ENCODE measurements around the gene U2SURP. TPM values are rescaled to one million over a fixed set of nuclear protein-coding genes. Genes with fewer than 3 reads are reported as not detected.
A peak's percentile ranks its signal among the peaks of the same experiment; 100 is the strongest.

U2SURP gene
- total and polyA plus RNA-seq, 4 donors = 74.0 to 121 (median 104) TPM

DNA sequence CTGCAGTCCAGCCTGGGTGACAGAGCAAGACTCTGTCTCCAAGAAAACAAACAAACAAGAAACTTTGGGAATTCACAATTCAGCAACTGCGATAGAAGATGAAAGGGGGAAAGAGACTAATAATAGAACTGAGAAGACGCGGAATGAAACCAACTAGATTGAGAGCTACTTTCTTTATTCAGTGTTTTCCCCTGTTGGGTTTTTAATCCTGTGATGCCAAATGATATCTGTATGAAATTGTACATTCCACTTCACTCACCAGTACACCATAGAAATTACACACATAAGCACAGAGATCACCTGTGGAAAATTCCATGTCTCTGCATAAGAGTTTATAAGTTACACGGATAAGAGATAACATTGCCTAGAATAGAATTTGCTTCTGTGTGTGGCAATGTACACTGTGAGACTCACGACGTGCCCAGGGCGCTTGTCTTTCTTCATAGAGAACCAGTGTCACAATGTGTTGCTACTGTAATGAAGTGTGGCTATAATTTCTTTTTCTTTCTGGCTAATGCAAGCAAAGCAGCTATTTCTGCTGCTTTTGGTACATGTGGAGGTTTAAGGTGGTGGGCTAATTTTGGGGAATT lies 100.5 kb downstream of the U2SURP start:
- no peaks in the 10 kb centered on the region for H3K4me1 ChIP-seq (ENCODE audit: control insufficient read depth, insufficient read depth, low read length)
- no peaks in the 10 kb centered on the region for H3K27me3 ChIP-seq (ENCODE audit: control insufficient read depth, insufficient read depth, low read length)
- H3K9me3 ChIP-seq (ENCODE audit: control insufficient read depth, insufficient read depth, low read length) = peaks cover 3% of the 10 kb centered on the region
- 89% methylated on average over 3 of the region's 7 CpGs for WGBS (ENCODE audit: insufficient coverage)
- H3K36me3 ChIP-seq (ENCODE audit: control insufficient read depth, insufficient read depth, low read length) = no peaks in the 10 kb centered on the region
- no peak for DNase-seq (ENCODE audit: low read depth in 4 of 6, low spot score in 6 of 6)
- no peak overlapping the region for H3K4me3 ChIP-seq (ENCODE audit: low read depth, low read length)
- H3K27ac ChIP-seq (ENCODE audit: low read depth, low read length) = no peak overlapping the region

- no peak overlapping the region for H3K4me3 ChIP-seq (ENCODE audit: low read depth, low read length)
- no peak for DNase-seq (ENCODE audit: low read depth in 4 of 6, low spot score in 6 of 6)
- no peaks in the 10 kb centered on the region for H3K36me3 ChIP-seq (ENCODE audit: control insufficient read depth, insufficient read depth, low read length)
- 100% methylated on average over 2 of the region's 2 CpGs for WGBS (ENCODE audit: insufficient coverage)
- H3K27me3 ChIP-seq (ENCODE audit: control insufficient read depth, insufficient read depth, low read length) = no peaks in the 10 kb centered on the region
- no peak overlapping the region for H3K27ac ChIP-seq (ENCODE audit: low read depth, low read length)
- no peaks in the 10 kb centered on the region for H3K4me1 ChIP-seq (ENCODE audit: control insufficient read depth, insufficient read depth, low read length)
- peaks cover 3% of the 10 kb centered on the region for H3K9me3 ChIP-seq (ENCODE audit: control insufficient read depth, insufficient read depth, low read length)
Observed at GRCh38 chr3:143103652-143104051, 102.3 kb downstream of the U2SURP start.

- no peak overlapping the region for H3K27ac ChIP-seq (ENCODE audit: low read depth, low read length)
- H3K4me3 ChIP-seq (ENCODE audit: low read depth, low read length) = no peak overlapping the region
- H3K9me3 ChIP-seq (ENCODE audit: control insufficient read depth, insufficient read depth, low read length) = peaks cover 3% of the 10 kb centered on the region
- no peak for DNase-seq (ENCODE audit: low read depth in 4 of 6, low spot score in 6 of 6)
- no peaks in the 10 kb centered on the region for H3K27me3 ChIP-seq (ENCODE audit: control insufficient read depth, insufficient read depth, low read length)
- no peaks in the 10 kb centered on the region for H3K4me1 ChIP-seq (ENCODE audit: control insufficient read depth, insufficient read depth, low read length)
- 81% methylated on average over 3 of the region's 5 CpGs for WGBS (ENCODE audit: insufficient coverage)
- no peaks in the 10 kb centered on the region for H3K36me3 ChIP-seq (ENCODE audit: control insufficient read depth, insufficient read depth, low read length)
Observed at GRCh38 chr3:143105170-143105569, 103.8 kb downstream of the U2SURP start.

- DNase-seq (ENCODE audit: low read depth in 4 of 6, low spot score in 6 of 6) = peak in 1 of 6 donors; percentile 35
- WGBS (ENCODE audit: insufficient coverage) = 22% methylated on average over 1 of the region's 5 CpGs
- no peak overlapping the region for H3K4me3 ChIP-seq (ENCODE audit: low read depth, low read length)
- H3K4me1 ChIP-seq (ENCODE audit: control insufficient read depth, insufficient read depth, low read length) = no peaks in the 10 kb centered on the region
- H3K36me3 ChIP-seq (ENCODE audit: control insufficient read depth, insufficient read depth, low read length) = no peaks in the 10 kb centered on the region
- no peaks in the 10 kb centered on the region for H3K27me3 ChIP-seq (ENCODE audit: control insufficient read depth, insufficient read depth, low read length)
- no peak overlapping the region for H3K27ac ChIP-seq (ENCODE audit: low read depth, low read length)
- H3K9me3 ChIP-seq (ENCODE audit: control insufficient read depth, insufficient read depth, low read length) = peaks cover 3% of the 10 kb centered on the region
Observed at GRCh38 chr3:143109861-143110260, 108.5 kb downstream of the U2SURP start.

Small RNA genes within 50 kb of the gene (small RNA-seq; reads per million reads assigned to genes)
- not detected for gene AC021074.2 (ENCODE audit: low replicate concordance)

Other genes starting within 250 kb of the U2SURP start
- gene PCOLCE2, start 112.5 kb upstream of the U2SURP start, total RNA-seq = 10 to 100 TPM in 1 of 2 donors, 1 to 10 TPM in 1; 6.8 to 11.5 TPM
- 10 to 100 TPM in 1 of 2 donors, 1 to 10 TPM in 1; 8.8 to 14.7 TPM for gene PCOLCE2, start 112.5 kb upstream of the U2SURP start, polyA plus RNA-seq (ENCODE audit: insufficient read length in 2 of 2)
- gene PAQR9, start 37.9 kb upstream of the U2SURP start, total RNA-seq = 1 to 10 TPM in 1 of 2 donors, under 1 TPM in 1; 0.66 to 5.6 TPM
- gene PAQR9, start 37.9 kb upstream of the U2SURP start, polyA plus RNA-seq (ENCODE audit: insufficient read length in 2 of 2) = 1 to 10 TPM; 2.9 to 3.8 TPM
- gene CHST2, start 118.2 kb downstream of the U2SURP start, total RNA-seq = 10 to 100 TPM; 14.2 to 21.5 TPM
- 10 to 100 TPM; 26.3 to 29.6 TPM for gene CHST2, start 118.2 kb downstream of the U2SURP start, polyA plus RNA-seq (ENCODE audit: insufficient read length in 2 of 2)